Activated CD4-positive, alpha-beta memory T cell treated with anti-CD3 and anti-CD28 coated beads for 36 hours (primary cell): ENCODE results near the gene NEDD4L. TPM values are rescaled to one million over a fixed set of nuclear protein-coding genes. Genes with fewer than 3 reads are reported as not detected.

ENCODE experiments used
- CTCF ChIA-PET: fragments of 350-600 bp; sonication (Branson Sonifier 250); formaldehyde crosslinking; loops from one replicate; lab custom pipeline; 2021; ENCODE audit warnings: antibody characterized with exemption, inconsistent platforms; lab: Charles Lee
- POLR2A ChIA-PET: fragments of 350-600 bp; sonication (Branson Sonifier 250); formaldehyde crosslinking; loops from one replicate; lab custom pipeline; 2021; ENCODE audit warnings: antibody characterized with exemption; lab: Charles Lee
- DNase-seq: peaks from one replicate; pipeline ENCODE4 v3.0.0-alpha.2; 2020
- H3K27ac Mint-ChIP-seq: one replicate; pipeline ENCODE4 v1.8.0; 2021; ENCODE audit warnings: mixed read lengths
- H3K27me3 Mint-ChIP-seq: one replicate; pipeline ENCODE4 v1.8.0; 2021; ENCODE audit warnings: mixed read lengths
- H3K36me3 Mint-ChIP-seq: one replicate; pipeline ENCODE4 v1.8.0; 2021; ENCODE audit warnings: mixed read lengths
- H3K4me1 Mint-ChIP-seq: one replicate; pipeline ENCODE4 v1.8.0; 2021; ENCODE audit warnings: low read depth, mixed read lengths
- H3K4me3 Mint-ChIP-seq: one replicate; pipeline ENCODE4 v1.8.0; 2021; ENCODE audit warnings: mild to moderate bottlenecking, mixed read lengths
- H3K9me3 Mint-ChIP-seq: one replicate; pipeline ENCODE4 v1.8.0; 2021; ENCODE audit warnings: mixed read lengths
- intact Hi-C: fragments of 100-400 bp; cut with micrococcal nuclease; formaldehyde crosslinking; loops from one replicate; pipeline ENCODE4 v1.15.1; 2023
- total RNA-seq, 2 experiments: library from RNA; stranded (reverse); gene quantifications; one replicate each; pipeline ENCODE4 v1.2.3, GENCODE V29; 2021

NEDD4L gene
- total RNA-seq, 2 experiments from 2014 or later: 3.4 to 3.8 TPM

- H3K9me3 Mint-ChIP-seq: peaks cover 6% of the 10 kb centered on the region
- no peak for DNase-seq
- no peak overlapping the region for H3K4me3 Mint-ChIP-seq
- no peaks in the 10 kb centered on the region for H3K4me1 Mint-ChIP-seq
- peaks cover 10% of the 10 kb centered on the region for H3K27me3 Mint-ChIP-seq
- POLR2A ChIA-PET: no interaction called here
- CTCF ChIA-PET: no interaction called here
- no peaks in the 10 kb centered on the region for H3K36me3 Mint-ChIP-seq
- intact Hi-C loops: no loop called here
- H3K27ac Mint-ChIP-seq: no peak overlapping the region
Observed at GRCh38 chr18:58013241-58014211, 30.5 kb upstream of the NEDD4L start.

GRCh38 chr18:58015065-58015780, 28.8 kb upstream of the NEDD4L start:
- Mint-ChIP-seq H3K27ac (no peak overlapping the region), H3K36me3 (no peaks in the 10 kb centered on the region), H3K27me3 (peaks cover 10% of the 10 kb centered on the region), H3K4me3 (no peak overlapping the region), H3K9me3 (peaks cover 6% of the 10 kb centered on the region), H3K4me1 (no peaks in the 10 kb centered on the region)
- DNase-seq: no peak
- ChIA-PET CTCF (no interaction called here), POLR2A (interaction anchor here (1.0 kb wide), 1 partner anchor 40 kb away, joined by 3 read pairs; no protein-coding TSS in a partner anchor)
- intact Hi-C loops: no loop called here

GRCh38 chr18:58017267-58017666, 26.8 kb upstream of the NEDD4L start:
- Mint-ChIP-seq H3K4me3 (no peak overlapping the region), H3K36me3 (no peaks in the 10 kb centered on the region), H3K27me3 (peaks cover 9% of the 10 kb centered on the region), H3K4me1 (no peaks in the 10 kb centered on the region), H3K9me3 (peaks cover 6% of the 10 kb centered on the region), H3K27ac (no peak overlapping the region)
- intact Hi-C loops: no loop called here
- ChIA-PET POLR2A (no interaction called here), CTCF (interaction anchor here (0.6 kb wide), 1 partner anchor 215 kb away, joined by 3 read pairs; no protein-coding TSS in a partner anchor)
- no peak for DNase-seq

- intact Hi-C loops: no loop called here
- Mint-ChIP-seq H3K27ac (no peak overlapping the region), H3K4me3 (no peak overlapping the region), H3K9me3 (peaks cover 6% of the 10 kb centered on the region), H3K36me3 (no peaks in the 10 kb centered on the region), H3K4me1 (no peaks in the 10 kb centered on the region), H3K27me3 (peaks cover 12% of the 10 kb centered on the region)
- ChIA-PET POLR2A (no interaction called here), CTCF (interaction anchor here (0.6 to 1.8 kb wide), 3 partner anchors 69 to 303 kb away, joined by 3 to 6 read pairs (median 3); no protein-coding TSS in a partner anchor)
- no peak for DNase-seq
Observed at GRCh38 chr18:58020567-58021107, 23.4 kb upstream of the NEDD4L start.

GRCh38 chr18:58021504-58021903, 22.5 kb upstream of the NEDD4L start:
- intact Hi-C loops: no loop called here
- H3K36me3 Mint-ChIP-seq: no peaks in the 10 kb centered on the region
- DNase-seq: no peak
- ChIA-PET CTCF (interaction anchor here (0.6 to 1.8 kb wide), 3 partner anchors 70 to 302 kb away, joined by 3 to 6 read pairs (median 3); no protein-coding TSS in a partner anchor), POLR2A (no interaction called here)
- no peaks in the 10 kb centered on the region for H3K9me3 Mint-ChIP-seq
- H3K27ac Mint-ChIP-seq: no peak overlapping the region
- H3K27me3 Mint-ChIP-seq: peaks cover 7% of the 10 kb centered on the region
- H3K4me1 Mint-ChIP-seq: no peaks in the 10 kb centered on the region
- no peak overlapping the region for H3K4me3 Mint-ChIP-seq

GRCh38 chr18:58023108-58023507, 20.9 kb upstream of the NEDD4L start:
- Mint-ChIP-seq H3K4me1 (no peaks in the 10 kb centered on the region), H3K9me3 (no peaks in the 10 kb centered on the region), H3K27ac (no peak overlapping the region), H3K36me3 (no peaks in the 10 kb centered on the region), H3K27me3 (peaks cover 7% of the 10 kb centered on the region), H3K4me3 (no peak overlapping the region)
- no peak for DNase-seq
- ChIA-PET POLR2A (no interaction called here), CTCF (no interaction called here)
- intact Hi-C loops: no loop called here

GRCh38 chr18:58024139-58024538, 19.9 kb upstream of the NEDD4L start:
- POLR2A ChIA-PET: no interaction called here
- CTCF ChIA-PET: no interaction called here
- Mint-ChIP-seq H3K27me3 (peaks cover 7% of the 10 kb centered on the region), H3K27ac (no peak overlapping the region), H3K4me3 (no peak overlapping the region), H3K36me3 (no peaks in the 10 kb centered on the region), H3K9me3 (no peaks in the 10 kb centered on the region), H3K4me1 (no peaks in the 10 kb centered on the region)
- DNase-seq: no peak
- intact Hi-C loops: no loop called here

- ChIA-PET CTCF (no interaction called here), POLR2A (no interaction called here)
- no peaks in the 10 kb centered on the region for H3K9me3 Mint-ChIP-seq
- H3K27ac Mint-ChIP-seq: no peak overlapping the region
- H3K4me3 Mint-ChIP-seq: no peak overlapping the region
- intact Hi-C loops: no loop called here
- peaks cover 7% of the 10 kb centered on the region for H3K27me3 Mint-ChIP-seq
- H3K4me1 Mint-ChIP-seq: no peaks in the 10 kb centered on the region
- no peak for DNase-seq
- H3K36me3 Mint-ChIP-seq: no peaks in the 10 kb centered on the region
Observed at GRCh38 chr18:58025205-58025604, 18.8 kb upstream of the NEDD4L start.

GRCh38 chr18:58025733-58026132, 18.3 kb upstream of the NEDD4L start:
- intact Hi-C loops: no loop called here
- H3K4me3 Mint-ChIP-seq: no peak overlapping the region
- ChIA-PET CTCF (interaction anchor here (0.5 kb wide), 1 partner anchor 15 kb away, joined by 3 read pairs; no protein-coding TSS in a partner anchor), POLR2A (no interaction called here)
- DNase-seq: no peak
- H3K27me3 Mint-ChIP-seq: peaks cover 7% of the 10 kb centered on the region
- no peaks in the 10 kb centered on the region for H3K4me1 Mint-ChIP-seq
- no peaks in the 10 kb centered on the region for H3K9me3 Mint-ChIP-seq
- no peaks in the 10 kb centered on the region for H3K36me3 Mint-ChIP-seq
- H3K27ac Mint-ChIP-seq: no peak overlapping the region

GRCh38 chr18:58026395-58026794, 17.6 kb upstream of the NEDD4L start:
- no peaks in the 10 kb centered on the region for H3K4me1 Mint-ChIP-seq
- ChIA-PET CTCF (interaction anchor here (0.5 to 0.6 kb wide), 2 partner anchors 16 to 1044 kb away, joined by 3 read pairs; no protein-coding TSS in a partner anchor), POLR2A (no interaction called here)
- H3K27ac Mint-ChIP-seq: no peak overlapping the region
- no peak for DNase-seq
- H3K9me3 Mint-ChIP-seq: no peaks in the 10 kb centered on the region
- no peaks in the 10 kb centered on the region for H3K36me3 Mint-ChIP-seq
- peaks cover 7% of the 10 kb centered on the region for H3K27me3 Mint-ChIP-seq
- no peak overlapping the region for H3K4me3 Mint-ChIP-seq
- intact Hi-C loops: no loop called here

GRCh38 chr18:58026857-58027256, 17.2 kb upstream of the NEDD4L start:
- CTCF ChIA-PET: interaction anchor here (0.6 to 1.3 kb wide), 2 partner anchors 109 to 1044 kb away, joined by 3 read pairs; no protein-coding TSS in a partner anchor

GRCh38 chr18:58027341-58027740, 16.7 kb upstream of the NEDD4L start:
- no peaks in the 10 kb centered on the region for H3K9me3 Mint-ChIP-seq

More at GRCh38 chr18:58026857-58027256, 17.2 kb upstream of the NEDD4L start:
- Mint-ChIP-seq H3K4me3 (no peak overlapping the region), H3K4me1 (no peaks in the 10 kb centered on the region), H3K27me3 (peaks cover 8% of the 10 kb centered on the region), H3K27ac (no peak overlapping the region), H3K9me3 (no peaks in the 10 kb centered on the region), H3K36me3 (no peaks in the 10 kb centered on the region)
- POLR2A ChIA-PET: no interaction called here
- intact Hi-C loops: no loop called here
- DNase-seq: no peak

More at GRCh38 chr18:58027341-58027740, 16.7 kb upstream of the NEDD4L start:
- H3K27ac Mint-ChIP-seq: no peak overlapping the region
- H3K36me3 Mint-ChIP-seq: no peaks in the 10 kb centered on the region
- ChIA-PET CTCF (interaction anchor here (1.3 kb wide), 1 partner anchor 108 kb away, joined by 3 read pairs; no protein-coding TSS in a partner anchor), POLR2A (no interaction called here)
- no peaks in the 10 kb centered on the region for H3K4me1 Mint-ChIP-seq
- no peak overlapping the region for H3K4me3 Mint-ChIP-seq
- intact Hi-C loops: no loop called here
- DNase-seq: no peak
- H3K27me3 Mint-ChIP-seq: peaks cover 6% of the 10 kb centered on the region
